ENCODE measurements around the gene IFNA8.

DNA sequence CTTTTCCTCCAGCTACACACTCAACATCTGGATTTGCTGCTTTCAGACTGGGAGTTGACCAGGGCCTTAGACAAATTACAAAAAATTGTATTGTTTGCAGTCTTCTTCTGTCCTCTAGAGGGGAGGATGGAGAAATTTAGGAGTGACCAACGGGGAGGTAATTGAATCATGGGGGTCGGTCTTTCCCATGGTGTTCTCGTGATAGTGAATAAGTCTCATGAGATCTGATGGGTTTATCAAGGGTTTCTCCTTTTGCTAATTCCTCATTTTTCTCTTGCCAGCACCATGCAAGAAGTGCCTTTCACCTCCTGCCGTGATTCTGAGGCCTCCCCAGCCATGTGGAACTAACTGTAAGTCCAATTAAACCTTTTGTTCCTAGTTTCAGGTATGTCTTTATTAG lies 4.2 kb downstream of the IFNA8 start:
- no peak for TF ChIP-seq SP2 (IDR thresholded peaks at IDR 0.05; ENCODE audit: low read length)
- TF ChIP-seq POLR2A (IDR thresholded peaks at IDR 0.05; ENCODE audit: control extremely low read depth in 1 of 2, low read depth in 2 of 2, low read length in 2 of 2) = no peak
- TF ChIP-seq POLR2AphosphoS5 (IDR thresholded peaks at IDR 0.05; ENCODE audit: low read depth, low read length) = no peak
- TF ChIP-seq, protein P1, sequence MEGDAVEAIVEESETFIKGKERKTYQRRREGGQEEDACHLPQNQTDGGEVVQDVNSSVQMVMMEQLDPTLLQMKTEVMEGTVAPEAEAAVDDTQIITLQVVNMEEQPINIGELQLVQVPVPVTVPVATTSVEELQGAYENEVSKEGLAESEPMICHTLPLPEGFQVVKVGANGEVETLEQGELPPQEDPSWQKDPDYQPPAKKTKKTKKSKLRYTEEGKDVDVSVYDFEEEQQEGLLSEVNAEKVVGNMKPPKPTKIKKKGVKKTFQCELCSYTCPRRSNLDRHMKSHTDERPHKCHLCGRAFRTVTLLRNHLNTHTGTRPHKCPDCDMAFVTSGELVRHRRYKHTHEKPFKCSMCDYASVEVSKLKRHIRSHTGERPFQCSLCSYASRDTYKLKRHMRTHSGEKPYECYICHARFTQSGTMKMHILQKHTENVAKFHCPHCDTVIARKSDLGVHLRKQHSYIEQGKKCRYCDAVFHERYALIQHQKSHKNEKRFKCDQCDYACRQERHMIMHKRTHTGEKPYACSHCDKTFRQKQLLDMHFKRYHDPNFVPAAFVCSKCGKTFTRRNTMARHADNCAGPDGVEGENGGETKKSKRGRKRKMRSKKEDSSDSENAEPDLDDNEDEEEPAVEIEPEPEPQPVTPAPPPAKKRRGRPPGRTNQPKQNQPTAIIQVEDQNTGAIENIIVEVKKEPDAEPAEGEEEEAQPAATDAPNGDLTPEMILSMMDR (IDR thresholded peaks at IDR 0.05; ENCODE audit: control extremely low read depth in 1 of 3, insufficient read depth in 1 of 3, low read depth in 1 of 3, low read length in 3 of 3) = no peak
- no peak for TF ChIP-seq SIN3A (conservative IDR thresholded peaks at IDR 0.05 in 1 of 2, IDR thresholded peaks at IDR 0.05 in 1 of 2; ENCODE audit: low read depth in 1 of 2, low read length in 2 of 2)
- no peak for TF ChIP-seq EP300 (IDR thresholded peaks at IDR 0.05; ENCODE audit: borderline replicate concordance in 1 of 2, low read depth in 2 of 2, low read length in 2 of 2)
- no peak for TF ChIP-seq E2F6 (IDR thresholded peaks at IDR 0.05)

All from H1 (cell line).